Putamen (tissue), 1 donor: ENCODE data around the gene DLGAP3.

ENCODE experiments used
- DNase-seq: peaks from one replicate; pipeline ENCODE4 v3.0.0-alpha.2; 2016; ENCODE audit warnings: low spot score

The DLGAP3 gene

DNA sequence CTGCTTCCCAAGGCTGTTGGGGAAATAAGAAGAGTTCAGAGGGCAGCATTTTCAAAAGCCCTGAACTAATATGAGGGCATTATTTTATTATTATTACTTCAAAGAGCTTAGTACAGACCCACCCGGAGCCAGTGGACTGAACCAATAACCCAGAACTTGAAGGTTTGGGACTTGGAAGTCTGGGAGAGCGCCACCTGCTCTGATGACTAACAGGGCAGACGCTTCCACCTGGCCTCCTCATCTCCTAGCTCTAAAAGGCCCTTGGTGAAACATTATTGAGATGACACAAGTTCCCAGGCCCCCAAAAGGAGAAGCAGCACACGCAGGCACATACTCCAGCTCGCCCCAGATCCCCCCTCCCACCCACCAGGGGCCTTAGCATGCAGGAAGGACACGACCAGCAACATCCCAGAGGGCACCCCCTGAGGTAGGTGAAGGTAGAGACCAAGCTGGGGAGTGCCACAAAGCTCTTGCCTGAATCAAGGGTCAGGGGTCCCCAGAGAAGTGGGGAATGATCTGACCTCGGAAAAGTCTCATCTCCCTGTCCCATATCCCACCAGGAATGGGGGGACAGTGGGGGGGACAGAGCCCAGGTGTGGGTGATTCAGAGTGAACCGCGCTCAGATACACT, 1.3 kb downstream of the DLGAP3 start:
- DNase-seq, result no peak

DNA sequence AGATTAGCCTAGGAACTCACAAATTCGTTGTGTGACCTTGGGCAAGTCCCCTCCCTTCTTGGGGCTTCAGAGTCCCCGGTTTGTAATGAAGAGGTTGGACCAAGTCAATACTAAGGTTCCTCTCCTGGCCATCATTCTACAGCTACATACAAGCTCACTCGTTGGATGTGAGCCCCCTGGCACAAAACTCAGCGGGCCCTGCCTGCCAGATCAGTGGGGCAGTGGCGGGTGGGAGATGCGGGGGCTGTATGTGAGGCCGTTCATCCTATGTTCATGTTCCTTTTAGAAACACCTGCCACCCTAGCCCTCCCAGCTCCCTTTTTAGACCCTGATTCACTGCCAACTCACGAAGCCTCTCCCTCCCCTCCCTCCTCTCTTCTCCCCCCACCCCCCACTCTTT, 2.1 kb downstream of the DLGAP3 start:
- no peak for DNase-seq

DNA sequence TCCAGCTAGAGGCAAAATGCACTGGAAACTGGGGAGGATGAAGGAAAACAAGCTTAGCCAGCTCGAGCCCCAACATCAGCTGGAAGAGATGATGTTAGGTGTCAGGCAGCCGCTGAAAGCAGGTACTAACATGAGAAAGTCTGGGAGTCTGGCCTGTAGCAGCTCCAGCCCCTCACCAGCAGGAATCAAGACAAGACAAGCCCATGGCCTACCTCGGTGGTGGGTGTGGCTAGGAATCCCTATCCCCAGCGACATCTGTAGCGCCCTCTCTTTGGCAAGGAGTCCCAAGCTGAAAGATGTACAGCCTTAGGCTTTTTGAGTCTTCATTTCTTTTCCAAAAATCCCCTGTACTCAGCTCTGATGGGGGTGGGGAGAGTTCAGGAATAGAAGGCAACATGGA, 2.6 kb downstream of the DLGAP3 start:
- DNase-seq, result no peak

DNA sequence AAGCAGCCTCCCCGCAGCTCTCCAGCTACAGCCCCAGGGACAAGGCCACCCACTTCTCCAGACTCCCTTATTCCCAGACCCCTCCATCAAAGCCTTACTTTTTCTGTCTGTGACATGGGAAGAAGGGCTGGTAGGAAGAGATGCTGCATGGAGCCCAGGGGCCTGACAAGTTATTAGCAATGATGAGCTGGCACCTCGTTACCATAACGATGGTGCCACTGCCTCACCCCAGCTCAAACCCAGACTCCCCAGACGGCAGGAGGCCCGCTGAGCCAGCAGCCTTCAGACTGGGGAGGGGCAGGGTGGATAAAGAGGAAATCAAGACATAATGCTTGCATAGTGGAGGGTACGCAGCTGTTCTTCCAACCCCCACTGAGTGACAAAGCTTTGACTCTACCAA, 3.3 kb downstream of the DLGAP3 start:
- DNase-seq, result no peak

DNA sequence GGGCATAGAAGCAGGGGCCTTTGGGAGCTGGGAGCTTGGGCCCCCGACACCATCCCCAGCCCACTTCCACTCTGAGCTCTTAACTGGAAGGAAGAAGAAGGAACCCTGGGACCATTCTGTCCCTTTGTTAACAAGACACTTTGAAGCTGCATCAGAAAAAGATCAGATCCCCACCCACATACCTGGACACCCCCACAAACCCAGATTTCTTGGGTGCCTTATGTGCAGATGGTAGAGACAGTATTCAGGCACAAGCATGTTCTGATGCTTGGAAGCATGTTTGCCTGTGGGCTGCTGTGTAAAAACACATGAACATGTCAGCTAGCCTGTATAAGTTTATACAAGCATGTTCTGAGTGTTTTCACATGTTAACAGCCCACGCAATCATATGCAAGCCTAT, 3.7 kb downstream of the DLGAP3 start:
- peak; percentile 49 for DNase-seq

DNA sequence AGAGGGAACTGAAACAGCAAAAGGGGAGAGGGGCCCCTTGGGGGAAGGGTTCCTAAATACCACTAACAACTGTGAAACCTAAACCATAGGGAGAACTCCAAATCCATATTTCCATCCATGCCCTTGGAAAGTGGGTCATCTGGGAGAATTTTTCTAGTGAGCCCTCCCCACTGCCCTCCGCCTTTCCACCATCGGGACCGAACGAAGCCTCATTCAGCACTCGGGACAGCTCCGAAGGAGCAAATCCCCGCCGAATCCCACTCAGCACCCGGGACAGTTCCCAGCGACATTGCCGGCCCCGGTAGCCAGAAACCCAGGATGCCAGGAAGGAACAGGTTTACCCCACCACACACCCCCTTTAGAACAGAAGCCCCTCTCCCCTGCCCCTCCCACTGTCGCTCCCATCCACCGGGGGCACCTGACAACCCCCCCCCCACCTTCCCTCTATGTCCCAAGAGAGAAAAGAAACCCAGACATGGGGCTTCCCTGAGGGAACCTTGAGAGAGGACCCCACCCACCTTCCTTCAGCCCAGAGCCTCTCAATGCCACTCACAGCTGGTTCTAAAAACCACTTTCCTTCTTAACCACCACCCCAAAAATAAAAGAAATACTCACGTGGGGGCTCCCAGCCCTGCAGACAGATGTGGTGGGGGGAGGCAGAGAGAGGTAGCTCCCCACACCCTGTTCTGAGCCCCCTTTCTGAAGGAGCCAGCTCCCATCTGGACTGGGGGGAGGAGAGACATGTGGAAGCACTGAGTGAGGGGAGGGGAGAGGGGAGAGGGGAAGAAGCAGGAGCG, 4.5 kb downstream of the DLGAP3 start:
- DNase-seq, result no peak

DNA sequence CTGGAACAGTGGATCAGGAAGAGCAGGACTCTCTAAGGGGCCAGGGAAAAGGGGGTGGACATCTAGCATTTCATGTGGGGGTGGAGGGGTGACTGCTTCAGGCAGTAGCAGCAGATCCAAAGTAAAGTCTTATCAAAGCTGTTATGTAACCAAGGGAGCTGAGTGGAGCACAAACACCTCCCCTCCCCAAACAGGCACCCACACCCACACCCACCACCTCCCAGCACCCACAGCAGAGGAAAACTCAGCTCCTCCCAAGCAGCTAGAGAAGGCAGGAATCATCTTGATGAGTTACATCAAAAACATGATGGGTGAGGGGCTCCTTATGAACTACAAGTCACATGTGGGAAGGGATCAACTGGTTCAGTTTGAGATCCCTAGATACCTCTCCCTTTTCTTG, 6.0 kb downstream of the DLGAP3 start:
- peak; percentile 78 for DNase-seq

DNA sequence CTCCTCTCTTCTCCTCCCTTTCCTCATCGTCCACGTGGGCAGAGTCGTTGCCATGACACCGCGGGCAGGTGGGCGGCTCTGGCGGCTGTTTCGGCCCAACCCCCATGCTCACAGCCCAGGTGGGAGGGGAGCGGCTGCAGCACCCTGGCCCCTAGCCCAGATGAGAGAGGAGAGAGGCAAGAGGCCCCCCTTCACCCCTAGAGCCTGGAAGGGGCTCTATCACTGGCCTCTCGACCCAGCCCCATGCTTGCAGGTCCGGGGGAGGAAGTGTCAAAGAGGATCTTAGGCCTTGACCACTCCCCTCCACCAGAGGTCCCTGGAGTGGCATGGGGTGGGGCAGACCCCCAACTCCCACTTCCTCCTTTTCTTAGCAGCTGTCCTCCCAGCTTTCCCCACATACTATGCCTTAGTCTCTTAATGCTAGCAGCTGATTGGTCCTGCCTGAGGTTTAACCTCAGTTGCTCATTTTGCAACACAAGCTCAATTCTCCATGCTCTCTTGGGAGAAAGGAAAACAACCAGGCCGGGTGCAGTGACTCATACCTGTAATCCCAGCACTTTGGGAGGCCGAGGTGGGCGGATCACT, 10.4 kb downstream of the DLGAP3 start:
- DNase-seq, result peak; percentile 61

DNA sequence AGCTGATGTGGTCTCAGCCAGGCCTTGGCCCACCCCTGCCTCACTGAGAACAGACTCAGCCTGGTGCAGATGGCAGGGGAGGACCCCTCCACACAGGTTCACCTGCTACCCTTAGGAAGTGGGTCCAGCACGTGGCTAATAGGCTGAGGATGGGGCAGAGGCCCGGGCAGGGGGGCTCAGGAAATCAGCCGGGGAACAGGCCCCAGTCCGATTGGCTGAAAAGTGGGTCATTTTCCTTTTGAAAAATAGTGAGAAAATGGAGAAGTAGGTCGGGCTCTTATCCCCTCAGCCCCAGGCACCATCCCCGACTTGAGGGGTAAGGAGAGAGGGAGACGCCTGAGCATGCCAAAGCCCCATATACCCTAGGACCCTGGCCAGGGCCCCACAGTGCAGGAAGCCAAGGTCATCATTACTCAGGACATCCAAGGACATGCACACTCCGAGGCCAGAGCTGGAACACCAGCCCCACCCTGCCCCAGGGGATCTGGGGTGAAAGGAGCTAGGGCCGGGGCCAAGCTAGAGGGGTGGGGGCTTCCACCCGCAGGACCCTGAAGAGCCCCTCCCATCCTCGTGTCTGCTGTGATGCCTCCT, 11.0 kb downstream of the DLGAP3 start:
- no peak for DNase-seq

DNA sequence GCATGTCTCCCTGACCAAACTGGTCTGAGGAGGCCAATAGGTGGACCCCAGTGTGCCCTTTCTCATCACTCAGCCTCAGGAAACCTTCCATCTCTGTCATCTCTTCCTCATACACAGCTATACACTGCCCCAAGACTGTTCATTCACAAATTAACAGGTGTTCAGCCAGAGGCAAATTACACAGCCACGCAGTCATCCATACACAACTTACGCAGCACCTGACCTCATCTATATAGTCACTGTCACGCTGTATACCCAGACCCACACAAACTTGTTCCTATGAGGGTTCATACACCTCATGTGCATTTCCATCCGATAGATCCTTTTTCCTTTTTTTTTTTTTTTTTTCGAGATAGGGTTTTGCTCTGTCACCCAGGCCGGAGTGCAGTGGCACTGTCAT, 12.4 kb downstream of the DLGAP3 start:
- DNase-seq, result no peak

DNA sequence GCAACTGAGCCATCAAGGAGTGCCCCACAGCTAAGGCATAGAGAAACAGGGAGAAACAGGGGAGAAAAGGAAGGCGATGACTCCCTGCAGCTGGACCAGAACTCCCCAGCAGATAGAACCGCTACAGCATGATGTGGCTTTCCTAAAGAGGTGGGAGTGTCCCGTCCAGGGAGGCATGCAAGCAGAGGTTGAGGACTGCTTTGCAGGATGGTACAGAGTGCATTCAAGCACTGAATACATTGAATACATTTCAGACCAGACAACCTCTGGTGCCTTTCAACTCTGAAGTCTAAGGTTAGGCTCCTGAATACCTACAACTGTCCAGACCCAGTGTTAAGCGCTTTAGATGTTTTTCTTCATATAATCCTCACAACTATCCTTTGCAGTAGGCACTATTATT, 13.3 kb downstream of the DLGAP3 start:
- DNase-seq, result no peak

DNA sequence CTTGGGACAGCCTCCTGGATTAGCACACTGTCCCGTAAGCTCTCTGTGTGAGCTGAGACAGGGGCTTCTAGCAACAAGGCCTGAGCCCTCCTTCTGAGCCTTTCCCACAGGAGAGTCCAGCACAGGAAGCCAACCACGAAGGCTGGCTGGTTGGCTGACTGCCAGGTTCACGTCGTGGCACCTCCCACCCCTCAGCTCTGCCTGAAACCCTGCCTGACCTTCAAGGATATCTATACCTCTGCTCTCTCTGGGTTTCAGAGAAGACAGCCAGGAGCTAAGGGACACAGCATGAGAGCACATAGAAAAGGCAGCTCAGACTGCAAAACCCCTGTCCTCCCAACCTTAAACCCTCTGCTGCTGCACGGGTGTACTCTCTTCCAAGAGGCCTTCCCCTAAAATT, 13.9 kb downstream of the DLGAP3 start:
- DNase-seq, result no peak

DNA sequence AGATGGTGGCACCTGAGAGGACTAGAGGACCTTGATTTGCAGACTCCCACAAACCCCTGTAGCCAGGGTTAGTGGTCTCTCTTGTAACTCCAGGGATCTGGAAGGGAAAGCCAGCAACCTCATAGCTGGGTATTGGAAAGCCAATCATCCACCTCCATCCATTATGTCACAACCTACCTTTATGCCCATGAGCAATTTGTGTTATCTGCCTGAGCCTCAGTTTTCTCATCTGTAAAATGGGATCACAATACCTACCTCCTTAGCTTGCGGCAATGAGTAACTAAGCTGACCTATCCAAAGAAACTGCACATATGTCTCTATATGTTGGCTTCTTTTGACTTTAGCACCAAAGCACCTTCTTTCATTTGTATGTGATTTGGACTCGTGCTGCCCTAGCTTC, 14.5 kb downstream of the DLGAP3 start:
- no peak for DNase-seq

DNA sequence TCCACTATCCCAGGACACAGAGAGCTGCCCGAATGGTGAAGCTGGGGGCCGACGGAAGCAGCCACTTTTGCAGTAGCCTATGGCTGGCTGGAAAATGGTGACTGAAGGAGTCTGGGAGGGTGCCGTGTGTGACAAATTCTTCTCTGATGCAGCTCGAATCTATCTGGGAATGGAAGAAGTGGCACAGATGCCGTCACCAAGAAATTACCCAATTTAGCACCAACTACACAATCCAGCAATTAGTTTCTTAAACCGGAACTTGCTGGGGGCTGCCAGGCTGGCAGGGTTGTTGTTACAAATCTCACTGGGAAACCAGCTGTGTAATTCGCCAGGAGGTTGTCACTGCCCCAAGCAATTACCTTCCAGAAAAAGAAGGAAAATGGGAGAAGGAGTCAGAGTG, 18.0 kb downstream of the DLGAP3 start:
- no peak for DNase-seq

DNA sequence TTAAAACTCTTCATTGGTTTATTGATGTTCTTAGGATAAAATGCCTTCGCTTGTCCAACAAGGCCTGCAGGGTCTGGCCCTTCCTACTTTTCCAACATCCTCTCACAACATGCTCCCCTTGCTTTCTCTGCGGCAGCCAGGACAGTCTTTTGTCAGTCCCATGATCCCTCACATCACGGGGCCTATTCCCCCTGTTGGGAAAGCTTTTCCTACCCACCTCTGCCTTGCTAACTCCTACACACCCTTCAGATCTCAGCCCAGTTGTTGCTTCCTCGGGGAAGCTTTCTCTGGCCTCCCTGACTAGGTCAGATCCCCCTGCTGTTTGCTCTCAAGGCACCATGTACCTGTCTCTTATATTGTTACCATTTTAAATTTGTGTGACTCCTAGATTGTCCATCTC, 19.0 kb downstream of the DLGAP3 start:
- DNase-seq, result no peak

DNA sequence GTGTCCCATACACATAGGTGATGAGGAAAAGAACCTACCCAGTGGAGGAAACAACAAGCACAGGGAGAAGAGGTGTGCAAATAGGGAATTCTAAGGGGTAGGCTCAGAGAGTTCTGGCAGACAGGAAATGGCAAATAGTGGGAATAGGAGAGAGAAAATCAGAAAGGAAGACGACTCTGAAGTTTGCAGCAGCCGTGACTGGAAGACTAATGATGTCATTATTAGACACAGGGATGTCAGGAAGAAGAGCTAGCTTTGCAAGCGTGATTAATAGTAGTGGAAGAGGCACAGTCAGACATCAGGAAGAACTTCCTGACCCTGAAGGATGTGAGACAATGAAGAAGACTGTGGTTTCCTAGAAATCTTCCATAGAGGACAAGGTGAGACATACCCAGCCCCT, 21.1 kb downstream of the DLGAP3 start:
- no peak for DNase-seq

DNA sequence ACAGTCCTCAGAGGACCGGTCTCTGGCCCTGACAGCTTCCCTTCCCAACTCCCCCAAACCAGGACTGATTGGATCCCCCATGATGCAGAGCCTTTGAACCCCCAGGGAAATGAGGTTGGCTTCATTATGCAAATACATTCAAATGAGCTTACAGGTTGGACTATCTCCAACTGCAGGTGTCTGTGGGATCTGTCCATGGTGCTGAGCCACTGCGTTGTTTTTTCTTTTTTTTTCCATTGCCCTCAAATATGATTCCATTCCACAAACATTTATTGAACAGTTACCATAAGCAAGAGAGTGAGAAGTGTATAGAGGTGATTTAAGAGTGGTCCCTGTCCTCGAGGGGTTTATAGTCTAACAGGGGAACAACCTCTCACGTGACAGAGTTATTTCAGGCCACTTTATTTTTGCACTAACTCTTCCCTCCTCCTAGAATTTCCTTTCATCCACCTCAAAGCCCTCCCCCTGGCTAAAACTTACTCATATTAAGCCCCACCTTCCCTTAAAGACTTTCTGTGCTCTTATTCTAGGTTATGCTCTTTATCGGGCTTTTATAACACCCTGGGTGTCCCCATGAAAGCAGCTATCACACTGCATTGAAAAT, 21.9 kb downstream of the DLGAP3 start:
- no peak for DNase-seq

DNA sequence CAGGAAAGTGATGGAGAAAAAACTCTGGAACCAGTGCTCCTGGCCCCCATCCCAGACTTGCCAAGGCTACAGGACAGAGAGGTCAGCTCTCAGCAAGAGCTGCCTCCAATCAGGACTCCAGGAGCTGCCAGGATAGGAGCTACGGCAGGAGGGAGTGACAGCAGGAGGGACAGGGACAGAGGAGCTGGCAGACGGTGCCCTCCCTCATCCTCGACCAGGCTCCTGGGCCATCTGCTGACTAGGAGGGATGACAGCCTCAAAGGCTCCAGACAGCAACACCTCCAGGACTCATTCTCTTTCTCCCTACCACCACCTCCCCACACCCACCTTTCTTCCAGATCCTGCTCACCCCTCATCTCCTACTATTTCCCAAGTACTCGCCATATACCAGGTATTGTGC, 22.7 kb downstream of the DLGAP3 start:
- no peak for DNase-seq

DNA sequence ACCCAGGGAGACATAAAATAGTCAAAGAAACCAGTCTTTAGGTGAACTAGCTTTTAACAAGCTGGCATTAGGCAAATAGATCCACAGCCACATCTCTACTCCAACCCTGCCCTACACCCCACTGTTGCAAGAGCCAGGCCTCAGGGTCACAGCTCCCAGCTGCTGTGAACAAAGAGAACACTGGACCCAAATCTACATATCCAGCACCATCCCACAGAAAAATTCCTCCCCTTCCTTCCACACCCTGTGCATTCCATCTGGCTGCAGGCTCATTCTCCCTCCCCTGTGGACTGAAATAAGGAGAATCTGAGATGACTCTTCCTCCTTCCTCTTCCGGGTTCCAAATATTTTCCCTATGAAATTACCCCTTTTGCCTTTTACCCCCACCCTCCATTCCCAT, 23.2 kb downstream of the DLGAP3 start:
- no peak for DNase-seq

DNA sequence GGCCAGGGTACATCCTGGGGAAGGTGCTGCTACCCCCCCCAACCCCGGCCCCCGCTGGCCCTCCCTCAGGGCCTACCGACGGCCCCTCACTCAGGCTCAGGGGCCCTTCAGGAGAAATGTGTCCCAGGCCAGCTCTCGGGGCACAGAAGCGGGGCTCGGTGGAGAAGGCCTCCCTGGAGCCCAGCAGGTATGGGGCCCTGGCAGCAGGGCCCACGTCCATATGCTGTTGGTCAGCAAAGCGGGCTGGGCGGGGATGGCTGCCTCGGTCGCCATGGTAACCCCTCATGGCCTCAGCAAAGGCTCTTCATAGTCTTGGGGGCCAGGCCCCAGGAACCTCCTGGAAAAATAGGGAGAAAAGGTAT, 24.4 kb downstream of the DLGAP3 start:
- DNase-seq, result no peak

DNA sequence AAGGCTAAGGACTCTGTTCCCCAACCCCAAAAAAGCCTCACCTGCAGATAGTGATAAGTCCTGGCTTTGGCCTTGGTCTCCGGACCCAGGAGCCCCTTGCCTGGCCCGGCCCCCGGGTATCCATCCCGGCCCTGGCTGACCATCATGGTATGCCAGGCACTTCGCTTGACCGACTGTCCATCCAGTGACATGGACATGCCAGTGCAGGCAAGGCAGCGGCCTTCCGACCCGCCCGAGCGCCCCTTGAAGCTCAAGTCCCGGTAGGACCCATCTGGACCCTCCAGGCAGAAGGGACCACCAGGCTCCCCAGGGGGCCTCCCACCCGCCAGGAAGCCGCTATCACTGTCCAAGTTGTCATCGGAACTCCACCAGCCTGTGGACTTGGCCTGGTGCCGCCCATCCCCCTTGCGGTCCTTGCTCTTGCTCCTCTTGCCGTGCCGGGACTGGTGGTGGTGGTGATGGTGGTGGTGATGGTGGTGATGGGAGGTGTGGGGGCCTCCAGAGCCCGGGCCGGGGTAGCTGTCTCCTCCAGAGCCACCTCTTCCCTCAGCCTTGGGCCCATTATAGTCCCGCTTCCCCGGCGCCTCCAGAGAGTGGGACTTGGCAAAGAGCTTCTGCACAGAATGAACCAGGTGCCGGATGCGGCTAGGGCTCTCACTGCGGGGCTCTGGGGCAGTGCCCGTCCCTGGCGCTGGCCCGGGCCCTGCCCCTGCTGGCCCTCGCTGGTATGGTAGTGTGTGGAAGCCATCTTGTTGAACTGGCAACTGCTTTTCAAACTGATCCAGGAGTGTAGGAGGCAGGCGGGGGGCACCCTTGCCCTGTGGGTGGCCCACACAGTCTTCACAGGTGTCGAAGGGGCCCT, 25.0 kb downstream of the DLGAP3 start:
- no peak for DNase-seq

DNA sequence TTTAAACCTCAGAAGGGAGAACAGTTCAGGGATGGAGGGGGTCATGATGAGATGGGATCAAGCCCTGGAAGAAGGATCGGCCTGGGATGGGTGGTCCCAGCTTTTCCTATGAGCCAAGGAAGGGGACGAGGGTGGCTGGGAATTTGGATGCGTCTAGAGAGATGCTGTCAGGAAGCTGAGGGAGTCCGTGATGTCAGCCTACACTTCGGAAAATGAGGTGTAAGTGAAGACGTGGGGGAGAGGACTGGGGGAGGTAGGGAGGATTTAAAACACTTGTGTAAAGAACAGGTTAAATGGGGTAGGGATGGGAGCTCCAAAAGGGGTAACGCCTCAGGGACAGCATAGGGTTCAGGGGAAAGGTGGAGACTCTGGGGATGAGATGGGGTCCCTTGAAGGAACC, 27.5 kb downstream of the DLGAP3 start:
- DNase-seq, result no peak
